ENCODE results near the gene KCNH4. TPM values are rescaled to one million over a fixed set of nuclear protein-coding genes. Genes with fewer than 3 reads are reported as not detected.

Gene KCNH4
- total and polyA plus RNA-seq, 2 experiments from 2014 or later = not detected

DNA sequence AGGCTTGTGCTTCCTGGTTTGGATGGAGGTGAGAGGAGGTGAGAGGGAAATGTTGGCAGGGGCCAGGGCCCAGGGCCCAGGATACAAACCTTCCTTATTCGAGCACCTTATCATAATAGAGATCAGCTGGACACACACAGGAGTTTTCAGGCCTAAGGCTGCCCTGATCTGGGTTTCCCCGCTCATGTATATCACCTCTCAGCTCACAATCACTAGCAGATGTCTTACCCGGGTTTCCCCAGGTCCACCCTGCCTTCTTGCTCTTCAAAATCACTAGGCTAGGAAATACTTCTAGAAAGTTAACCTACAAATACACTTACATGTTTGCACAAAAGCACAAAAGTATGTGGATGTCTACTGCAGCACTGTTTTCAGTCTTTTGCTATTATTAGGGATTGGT is 54.1 kb downstream of the KCNH4 start:
- no peak overlapping the region for H3K27ac ChIP-seq
- H3K27me3 ChIP-seq = no peaks in the 10 kb centered on the region
- H3K9me3 ChIP-seq (ENCODE audit: low read depth) = no peaks in the 10 kb centered on the region
- no peaks in the 10 kb centered on the region for H3K4me1 ChIP-seq (ENCODE audit: low read depth)
- DNase-seq (ENCODE audit: low read depth in 1 of 2, low spot score in 1 of 2) = no peak
- TF ChIP-seq, protein P1, sequence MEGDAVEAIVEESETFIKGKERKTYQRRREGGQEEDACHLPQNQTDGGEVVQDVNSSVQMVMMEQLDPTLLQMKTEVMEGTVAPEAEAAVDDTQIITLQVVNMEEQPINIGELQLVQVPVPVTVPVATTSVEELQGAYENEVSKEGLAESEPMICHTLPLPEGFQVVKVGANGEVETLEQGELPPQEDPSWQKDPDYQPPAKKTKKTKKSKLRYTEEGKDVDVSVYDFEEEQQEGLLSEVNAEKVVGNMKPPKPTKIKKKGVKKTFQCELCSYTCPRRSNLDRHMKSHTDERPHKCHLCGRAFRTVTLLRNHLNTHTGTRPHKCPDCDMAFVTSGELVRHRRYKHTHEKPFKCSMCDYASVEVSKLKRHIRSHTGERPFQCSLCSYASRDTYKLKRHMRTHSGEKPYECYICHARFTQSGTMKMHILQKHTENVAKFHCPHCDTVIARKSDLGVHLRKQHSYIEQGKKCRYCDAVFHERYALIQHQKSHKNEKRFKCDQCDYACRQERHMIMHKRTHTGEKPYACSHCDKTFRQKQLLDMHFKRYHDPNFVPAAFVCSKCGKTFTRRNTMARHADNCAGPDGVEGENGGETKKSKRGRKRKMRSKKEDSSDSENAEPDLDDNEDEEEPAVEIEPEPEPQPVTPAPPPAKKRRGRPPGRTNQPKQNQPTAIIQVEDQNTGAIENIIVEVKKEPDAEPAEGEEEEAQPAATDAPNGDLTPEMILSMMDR (IDR thresholded peaks at IDR 0.05; ENCODE audit: low read depth, low read length) = no peak
- H3K36me3 ChIP-seq = peaks cover 27% of the 10 kb centered on the region
- H3K4me3 ChIP-seq = no peak overlapping the region

DNA sequence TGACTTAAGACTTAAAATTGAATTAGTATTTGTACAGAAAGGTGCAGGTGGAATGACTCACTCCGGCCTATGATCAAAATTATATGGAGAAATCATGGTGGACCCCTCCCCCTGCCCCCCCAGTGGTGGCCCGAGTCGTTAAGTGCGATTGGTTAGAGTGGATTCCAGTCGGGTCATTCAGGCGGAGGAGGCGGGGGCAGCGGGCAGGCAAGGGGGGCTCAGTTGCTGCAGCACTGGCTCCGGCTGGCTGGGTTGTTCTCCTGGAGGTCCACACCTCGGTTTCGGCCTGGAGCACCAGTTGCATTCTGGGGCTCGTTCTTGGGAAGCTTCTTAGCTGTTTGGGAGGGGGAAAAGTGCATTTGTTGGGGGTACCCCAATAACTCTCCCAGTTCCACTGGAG is 55.4 kb downstream of the KCNH4 start:
- H3K4me3 ChIP-seq = no peak overlapping the region
- H3K27me3 ChIP-seq = no peaks in the 10 kb centered on the region
- peaks cover 27% of the 10 kb centered on the region for H3K36me3 ChIP-seq
- no peaks in the 10 kb centered on the region for H3K4me1 ChIP-seq (ENCODE audit: low read depth)
- TF ChIP-seq, protein P1 (IDR thresholded peaks at IDR 0.05; ENCODE audit: low read depth, low read length) = no peak
- H3K9me3 ChIP-seq (ENCODE audit: low read depth) = no peaks in the 10 kb centered on the region
- H3K27ac ChIP-seq = no peak overlapping the region
- DNase-seq (ENCODE audit: low read depth in 1 of 2, low spot score in 1 of 2) = no peak

DNA sequence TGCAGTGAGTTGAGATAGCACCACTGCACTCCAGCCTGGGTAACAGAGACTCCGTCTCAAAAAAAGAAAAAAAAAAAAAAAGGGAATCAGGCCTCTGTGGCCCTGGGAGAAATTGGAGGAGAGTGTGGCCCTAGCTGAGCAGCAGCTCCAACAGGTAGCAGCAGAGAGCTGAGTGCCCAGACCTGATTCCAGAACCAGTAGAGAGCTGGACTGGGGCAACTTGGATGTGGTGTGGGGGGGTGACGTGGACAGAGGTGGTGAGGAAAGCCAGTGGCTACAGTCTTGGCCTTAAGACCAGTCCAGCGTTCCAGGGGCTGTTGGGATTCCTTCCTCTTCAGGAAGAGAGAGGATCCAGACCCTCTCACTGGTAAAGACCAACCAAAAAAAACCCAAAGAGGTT is 56.7 kb downstream of the KCNH4 start:
- H3K4me3 ChIP-seq = no peak overlapping the region
- no peaks in the 10 kb centered on the region for H3K27me3 ChIP-seq
- DNase-seq (ENCODE audit: low read depth in 1 of 2, low spot score in 1 of 2) = no peak
- no peaks in the 10 kb centered on the region for H3K4me1 ChIP-seq (ENCODE audit: low read depth)
- H3K36me3 ChIP-seq = peaks cover 22% of the 10 kb centered on the region
- H3K27ac ChIP-seq = no peak overlapping the region
- H3K9me3 ChIP-seq (ENCODE audit: low read depth) = no peaks in the 10 kb centered on the region
- TF ChIP-seq, protein P1 (IDR thresholded peaks at IDR 0.05; ENCODE audit: low read depth, low read length) = no peak

DNA sequence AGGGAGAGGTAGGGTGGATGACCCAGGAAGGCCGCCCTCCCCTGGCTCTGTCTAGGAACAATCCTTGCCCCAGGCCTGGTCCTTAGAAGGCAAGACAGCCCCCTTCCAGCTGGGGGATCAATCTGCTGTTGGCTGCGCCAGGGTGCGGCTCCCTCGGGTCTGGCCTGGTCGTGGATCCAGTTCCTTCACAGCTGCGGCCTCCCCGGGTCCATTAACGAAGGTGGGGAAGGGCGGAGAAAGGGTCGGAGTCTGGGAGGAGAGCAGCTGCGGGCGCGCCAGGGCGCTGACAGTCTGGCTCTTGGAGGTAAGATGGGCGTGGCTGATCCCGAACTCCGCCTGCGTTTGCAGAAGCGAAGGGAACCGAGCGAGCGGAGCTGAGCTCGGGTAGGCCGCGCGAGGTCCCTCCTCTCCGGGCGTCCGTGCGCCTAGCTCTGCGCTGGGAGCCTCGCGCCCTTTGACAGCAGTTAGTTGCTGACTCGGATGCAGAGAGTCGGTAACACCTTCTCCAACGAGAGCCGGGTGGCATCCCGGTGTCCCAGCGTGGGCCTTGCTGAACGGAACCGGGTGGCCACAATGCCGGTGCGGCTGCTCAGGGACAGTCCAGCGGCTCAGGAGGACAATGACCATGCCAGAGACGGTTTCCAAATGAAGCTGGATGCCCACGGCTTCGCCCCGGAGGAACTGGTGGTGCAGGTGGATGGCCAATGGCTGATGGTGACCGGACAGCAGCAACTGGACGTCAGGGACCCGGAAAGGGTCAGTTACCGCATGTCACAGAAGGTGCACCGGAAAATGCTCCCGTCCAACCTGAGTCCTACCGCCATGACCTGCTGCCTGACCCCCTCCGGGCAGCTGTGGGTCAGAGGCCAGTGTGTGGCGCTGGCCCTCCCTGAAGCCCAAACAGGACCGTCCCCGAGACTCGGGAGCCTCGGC is 58.3 kb downstream of the KCNH4 start, which contains the start of gene HSPB9:
HSPB9 (plus strand) TSS at position 434 of the 933 bp plus-strand sequence; CDS start at position 481, 47 bp downstream.
- peaks cover 9% of the 10 kb centered on the region for H3K36me3 ChIP-seq
- H3K27ac ChIP-seq = no peak within 1 kb of the TSS
- TF ChIP-seq, protein P1 (IDR thresholded peaks at IDR 0.05; ENCODE audit: low read depth, low read length) = no peak

DNA sequence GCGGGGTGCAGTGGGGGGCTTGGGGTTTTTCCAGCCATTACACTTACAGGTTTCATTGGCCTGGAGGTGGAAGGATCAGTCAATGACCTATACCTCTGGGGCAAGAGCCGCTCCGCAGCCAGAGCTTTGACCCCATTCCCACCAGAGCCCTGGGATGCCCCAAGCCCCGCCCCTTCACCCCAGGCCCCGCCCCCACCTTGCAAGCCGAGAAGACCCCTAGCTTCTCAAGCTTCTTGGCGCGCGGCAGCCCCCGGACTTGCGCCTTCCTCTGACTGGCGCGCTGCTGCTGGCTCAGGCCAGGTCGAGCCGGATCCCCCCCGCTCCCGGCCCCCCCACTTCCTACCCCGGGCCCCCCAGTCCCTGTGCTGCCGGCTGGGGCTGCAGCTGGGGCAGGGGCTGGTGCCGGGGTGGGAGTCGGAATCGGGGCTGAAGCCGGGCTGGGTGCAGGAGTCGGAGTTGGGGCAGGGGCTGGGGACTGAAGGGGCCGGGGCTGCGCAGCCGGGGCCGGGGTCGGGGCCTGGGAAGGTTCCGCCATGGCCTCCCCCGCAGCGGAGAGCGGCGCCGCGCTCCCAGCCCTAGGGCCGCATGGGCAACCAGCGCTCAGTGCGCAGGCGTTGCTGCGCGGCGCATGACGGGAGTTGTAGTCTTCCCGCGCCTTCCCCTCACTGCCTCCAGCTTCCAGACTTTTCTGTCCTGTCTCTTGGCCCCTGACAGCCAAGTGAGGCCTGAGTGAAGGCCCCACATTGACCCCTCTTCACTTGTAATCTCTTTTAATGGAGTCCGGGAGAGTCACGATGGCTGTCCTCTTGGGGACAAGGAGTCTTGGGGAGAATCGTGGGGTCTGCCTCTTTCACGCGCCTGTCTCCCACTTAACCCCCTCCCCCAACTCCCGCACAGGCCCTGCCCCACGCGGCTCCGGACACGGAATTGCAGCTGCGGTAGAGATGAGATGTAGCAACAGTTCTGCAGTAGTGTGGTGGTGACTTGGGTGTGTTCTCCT is 59.9 kb downstream of the KCNH4 start, which contains the start of gene KAT2A:
KAT2A (minus strand) TSS at position 598 of the 1,000 bp plus-strand sequence; CDS start at position 535, 63 bp downstream.
- Histone ChIP-seq H3K9me3 (ENCODE audit: low read depth) (no peaks in the 10 kb centered on the region), H3K36me3 (peaks cover 8% of the 10 kb centered on the region), H3K27me3 (no peaks in the 10 kb centered on the region), H3K4me3 (peak within 1 kb of the TSS; percentile 92), H3K4me1 (ENCODE audit: low read depth) (no peaks in the 10 kb centered on the region), H3K27ac (peak within 1 kb of the TSS; percentile 59)
- TF ChIP-seq, protein P1 (IDR thresholded peaks at IDR 0.05; ENCODE audit: low read depth, low read length) = no peak
- DNase-seq (ENCODE audit: low read depth in 1 of 2, low spot score in 1 of 2) = peak; percentile 87 to 90

More for the DNA sequence above, 58.3 kb downstream of the KCNH4 start, which contains the start of gene HSPB9:
- Histone ChIP-seq H3K4me1 (ENCODE audit: low read depth) (no peaks in the 10 kb centered on the region), H3K27me3 (no peaks in the 10 kb centered on the region), H3K9me3 (ENCODE audit: low read depth) (no peaks in the 10 kb centered on the region), H3K4me3 (no peak within 1 kb of the TSS)
- DNase-seq (ENCODE audit: low read depth in 1 of 2, low spot score in 1 of 2) = peak; percentile 26 to 61
